IMR-90 (cell line): Measurements from ENCODE around the gene SOS1. TPM values are rescaled to one million over a fixed set of nuclear protein-coding genes. Genes with fewer than 3 reads are reported as not detected.

ENCODE experiments used
- ATAC-seq: fragments of 200-7000 bp; cut with Tn5 transposase; 2 replicates; pipeline ENCODE4 v1.9.1; 2020; ENCODE audit warnings: low read depth, mild to moderate bottlenecking, moderate library complexity
- BruUV-seq: library from RNA; stranded (reverse); fragments of 400-500 nt; replicated peaks from 2 replicates; lab custom pipeline; 2021; lab: Mats Ljungman, UMichigan
- CTCF ChIA-PET: fragments of 300-600 bp; formaldehyde crosslinking; extraction: SDS; loops from one replicate; lab custom pipeline; 2021; ENCODE audit warnings: antibody characterized with exemption; lab: Yijun Ruan, JAX
- POLR2A ChIA-PET: fragments of 300-600 bp; sonication (Branson Sonifier 250); formaldehyde crosslinking; loops from one replicate; lab custom pipeline; 2022; ENCODE audit warnings: antibody characterized with exemption; ENCODE audit not compliant: unreplicated experiment; lab: Charles Lee
- DNase-seq: peaks from one replicate; pipeline ENCODE4 v3.0.0; 2013
- H2AFZ ChIP-seq: replicated peaks from 2 replicates; pipeline ENCODE3; 2013; ENCODE audit warnings: low read length, mild to moderate bottlenecking; ENCODE audit not compliant: poor library complexity
- H2AK5ac ChIP-seq: 2 replicates; pipeline ENCODE4 v1.6.1; 2013; ENCODE audit warnings: low read depth, low read length, inconsistent platforms
- H2AK9ac ChIP-seq: replicated peaks from 2 replicates; pipeline ENCODE3; 2013; ENCODE audit warnings: mild to moderate bottlenecking, low read depth, low read length, moderate library complexity; ENCODE audit not compliant: poor library complexity
- H2BK120ac ChIP-seq: 2 replicates; pipeline ENCODE4 v1.6.1; 2013; ENCODE audit warnings: low read depth, low read length, inconsistent platforms
- H2BK15ac ChIP-seq: 3 replicates; pipeline ENCODE4 v1.6.1; 2013; ENCODE audit warnings: low read depth, low read length, inconsistent platforms
- H2BK20ac ChIP-seq: 2 replicates; pipeline ENCODE4 v1.6.1; 2013; ENCODE audit warnings: low read depth, mild to moderate bottlenecking, inconsistent platforms, low read length, moderate library complexity
- H2BK5ac ChIP-seq: 2 replicates; pipeline ENCODE4 v1.6.1; 2013; ENCODE audit warnings: mild to moderate bottlenecking, low read depth, low read length, inconsistent platforms; ENCODE audit not compliant: poor library complexity, severe bottlenecking
- H3K14ac ChIP-seq: replicated peaks from 2 replicates; pipeline ENCODE4 v1.6.1; 2013; ENCODE audit warnings: low read depth, low read length, inconsistent platforms
- H3K18ac ChIP-seq: 2 replicates; pipeline ENCODE4 v1.6.1; 2013; ENCODE audit warnings: low read depth, low read length, control low read depth
- H3K23ac ChIP-seq: 2 replicates; pipeline ENCODE4 v1.6.1; 2013; ENCODE audit warnings: low read depth, low read length, inconsistent platforms
- H3K27ac ChIP-seq: 2 replicates; pipeline ENCODE4 v1.5.1; 2013; ENCODE audit warnings: mild to moderate bottlenecking, control low read depth, low read length; ENCODE audit not compliant: insufficient read depth
- H3K27me3 ChIP-seq: 2 replicates; pipeline ENCODE4 v1.6.1; 2013; ENCODE audit warnings: low read length; ENCODE audit not compliant: control insufficient read depth, insufficient read depth
- H3K36me3 ChIP-seq: 2 replicates; pipeline ENCODE4 v1.6.1; 2013; ENCODE audit warnings: low read length, mixed read lengths; ENCODE audit not compliant: control insufficient read depth, insufficient read depth
- H3K4ac ChIP-seq: 2 replicates; pipeline ENCODE4 v1.6.1; 2013; ENCODE audit warnings: low read depth, low read length, inconsistent platforms
- H3K4me1 ChIP-seq: 2 replicates; pipeline ENCODE4 v1.6.1; 2013; ENCODE audit warnings: low read length, mixed read lengths; ENCODE audit not compliant: control insufficient read depth, insufficient read depth
- H3K4me2 ChIP-seq: 2 replicates; pipeline ENCODE4 v1.6.1; 2013; ENCODE audit warnings: low read depth, mild to moderate bottlenecking, control low read depth, low read length, moderate library complexity
- H3K4me3 ChIP-seq: 2 replicates; pipeline ENCODE4 v1.5.1; 2013; ENCODE audit warnings: low read depth, mild to moderate bottlenecking, control low read depth, low read length, moderate library complexity; ENCODE audit not compliant: insufficient read depth
- H3K56ac ChIP-seq: 2 replicates; pipeline ENCODE4 v1.6.1; 2013; ENCODE audit warnings: low read length, inconsistent platforms; ENCODE audit not compliant: insufficient read depth; ENCODE audit errors: extremely low read depth
- H3K79me1 ChIP-seq, 2 experiments: 2 replicates each; pipeline ENCODE4 v1.6.1; 2013; ENCODE audit warnings: low read length in 2 of 2, inconsistent platforms in 1 of 2, low read depth in 1 of 2
- H3K9ac ChIP-seq: 2 replicates; pipeline ENCODE4 v1.6.1; 2013; ENCODE audit warnings: low read depth, low read length, control low read depth
- H3K9me1 ChIP-seq: 2 replicates; pipeline ENCODE4 v1.6.1; 2013; ENCODE audit warnings: low read length, inconsistent platforms; ENCODE audit not compliant: insufficient read depth
- H3K9me3 ChIP-seq: 2 replicates; pipeline ENCODE4 v1.6.1; 2013; ENCODE audit warnings: low read length; ENCODE audit not compliant: control insufficient read depth, insufficient read depth
- H4K20me1 ChIP-seq: 2 replicates; pipeline ENCODE4 v1.6.1; 2013; ENCODE audit warnings: low read length, inconsistent platforms; ENCODE audit not compliant: insufficient read depth
- H4K5ac ChIP-seq: 2 replicates; pipeline ENCODE4 v1.6.1; 2013; ENCODE audit warnings: mild to moderate bottlenecking, low read depth, low read length, control low read depth
- H4K8ac ChIP-seq, 2 experiments: 2 replicates each; pipeline ENCODE4 v1.6.1; 2013; ENCODE audit warnings: low read depth in 2 of 2, low read length in 2 of 2, control low read depth in 1 of 2, inconsistent platforms in 1 of 2
- H4K91ac ChIP-seq: 2 replicates; pipeline ENCODE4 v1.6.1; 2013; ENCODE audit warnings: low read depth, low read length, inconsistent platforms; ENCODE audit not compliant: insufficient read depth
- BHLHE40 ChIP-seq: fragments of 150-350 bp; IDR thresholded peaks from 2 replicates; pipeline ENCODE4 v1.6.1; 2016; ENCODE audit warnings: mild to moderate bottlenecking, low read depth, low read length
- CEBPB ChIP-seq: IDR thresholded peaks from 2 replicates; pipeline ENCODE4 v1.6.1; 2012; ENCODE audit warnings: low read depth, low read length, improper control_type of control experiment
- CHD1 ChIP-seq: IDR thresholded peaks from 2 replicates; pipeline ENCODE4 v1.6.1; 2012; ENCODE audit warnings: low read depth, low read length, improper control_type of control experiment
- CTCF ChIP-seq: conservative IDR thresholded peaks from 2 replicates; pipeline ENCODE4 v1.5.1; 2012; ENCODE audit warnings: mild to moderate bottlenecking, low read depth, low read length, improper control_type of control experiment
- FOS ChIP-seq: fragments of 150-350 bp; IDR thresholded peaks from 2 replicates; pipeline ENCODE4 v1.6.1; 2016; ENCODE audit warnings: low read depth, low read length
- MAFK ChIP-seq: IDR thresholded peaks from 2 replicates; pipeline ENCODE4 v1.6.1; 2012; ENCODE audit warnings: low read depth, low read length, improper control_type of control experiment
- MAZ ChIP-seq: IDR thresholded peaks from 2 replicates; pipeline ENCODE4 v1.6.1; 2012; ENCODE audit warnings: low read depth, mild to moderate bottlenecking, low read length, improper control_type of control experiment, moderate library complexity, borderline replicate concordance
- MXI1 ChIP-seq: IDR thresholded peaks from 2 replicates; pipeline ENCODE4 v1.6.1; 2012; ENCODE audit warnings: low read depth, mild to moderate bottlenecking, low read length, moderate library complexity, borderline replicate concordance
- NFE2L2 ChIP-seq: fragments of 150-350 bp; IDR thresholded peaks from 2 replicates; pipeline ENCODE4 v1.6.1; 2016; ENCODE audit warnings: low read depth, mild to moderate bottlenecking, low read length
- POLR2A ChIP-seq: IDR thresholded peaks from 2 replicates; pipeline ENCODE4 v1.6.1; 2012; ENCODE audit warnings: mild to moderate bottlenecking, low read depth, low read length
- RAD21 ChIP-seq: IDR thresholded peaks from 2 replicates; pipeline ENCODE4 v1.6.1; 2012; ENCODE audit warnings: low read length, improper control_type of control experiment
- RCOR1 ChIP-seq: IDR thresholded peaks from 2 replicates; pipeline ENCODE4 v1.6.1; 2012; ENCODE audit warnings: mild to moderate bottlenecking, low read length, improper control_type of control experiment; ENCODE audit not compliant: insufficient replicate concordance
- RFX5 ChIP-seq: IDR thresholded peaks from 2 replicates; pipeline ENCODE4 v1.8.0; 2012; ENCODE audit warnings: low read depth, mild to moderate bottlenecking, low read length, moderate library complexity
- SMC3 ChIP-seq: fragments of 150-350 bp; IDR thresholded peaks from 2 replicates; pipeline ENCODE4 v1.6.1; 2016; ENCODE audit warnings: low read depth, mild to moderate bottlenecking, antibody characterized with exemption, low read length, moderate library complexity
- USF2 ChIP-seq: fragments of 150-350 bp; IDR thresholded peaks from 2 replicates; pipeline ENCODE4 v1.6.1; 2017; ENCODE audit warnings: mild to moderate bottlenecking, antibody characterized with exemption, low read length, low read depth
- WGBS, 2 experiments: methylation state at CpG; one replicate each; pipeline versions ENCODE4 v1.1.5 to v1.1.7; 2013; ENCODE audit warnings: missing lambda C conversion rate in 2 of 2; ENCODE audit not compliant: insufficient read length in 1 of 2; ENCODE audit errors: extremely low coverage in 2 of 2; 5-methylcytosine and 5-hydroxymethylcytosine counted together
- dilution Hi-C: fragments of 300-500 bp; cut with HindIII; formaldehyde crosslinking; loops from one replicate; pipeline ENCODE4 v1.14.3; 2018; ENCODE audit warnings: low sequenced_read_pairs; ENCODE audit not compliant: unreplicated experiment
- in situ Hi-C: fragments of 300-500 bp; cut with MboI; formaldehyde crosslinking; loops from 3 replicates; pipeline ENCODE4 v1.14.3; 2019; ENCODE audit warnings: low sequenced_read_pairs, inconsistent platforms, mixed read lengths
- intact Hi-C: fragments of 100-400 bp; cut with micrococcal nuclease; formaldehyde crosslinking; loops from 2 replicates; pipeline ENCODE4 v1.10.0; 2022
- polyA plus RNA-seq, 3 experiments: library from polyadenylated mRNA; depleted of rRNA; stranded (reverse); fragments of >200 nt; gene quantifications; 2 replicates each; pipeline ENCODE4 v1.2.3, GENCODE V29; 2012; ENCODE audit warnings: low replicate concordance in 1 of 3
- total RNA-seq: library from RNA; depleted of rRNA; stranded (reverse); fragments of >200 nt; gene quantifications from 2 replicates; pipeline ENCODE4 v1.2.3, GENCODE V29; 2012
- TF ChIP-seq, protein P1 (sequence below): fragments of 150-350 bp; IDR thresholded peaks from 2 replicates; pipeline ENCODE4 v1.6.1; 2016; ENCODE audit warnings: low read depth, mild to moderate bottlenecking, low read length, moderate library complexity, borderline replicate concordance

Gene SOS1
- total and polyA plus RNA-seq, 2 of the 4 experiments (the other 2 are of a cell fraction), result 8.2 to 11.2 TPM

DNA sequence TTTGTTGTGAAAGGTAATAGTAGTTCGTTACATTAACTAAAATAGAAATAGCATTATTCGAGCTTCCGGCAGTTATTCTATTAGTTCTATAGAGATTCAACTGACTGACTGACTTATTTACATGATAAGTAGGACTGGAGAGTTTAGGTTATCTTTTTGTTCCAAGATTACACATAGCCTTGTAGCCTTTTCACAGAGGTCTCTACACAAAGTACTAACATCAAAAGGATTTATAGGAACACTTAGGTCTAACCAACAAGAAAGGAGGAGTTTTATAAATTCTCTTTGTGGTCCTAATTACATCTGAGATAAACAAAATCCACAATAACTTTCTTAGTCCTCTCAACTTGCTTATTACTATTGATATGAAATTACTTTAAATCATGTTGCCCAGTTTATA, 62.8 kb downstream of the SOS1 start:
- Histone ChIP-seq H4K91ac (no peak overlapping the region), H2BK20ac (no peak overlapping the region), H3K9ac (no peak overlapping the region), H3K79me1 (peaks cover 5 to 9% of the 10 kb centered on the region in 2 experiments), H3K36me3 (peaks cover 2% of the 10 kb centered on the region; the same call in 1 of the 2 replicates), H2BK15ac (no peak overlapping the region), H3K9me3 (no peaks in the 10 kb centered on the region), H3K27me3 (no peaks in the 10 kb centered on the region), H3K4me1 (no peaks in the 10 kb centered on the region; the same call in 1 of the 2 replicates), H3K9me1 (no peaks in the 10 kb centered on the region), H2BK120ac (no peak overlapping the region), H4K8ac (no peak overlapping the region), H2AK9ac (no peak overlapping the region), H4K20me1 (peaks cover 5% of the 10 kb centered on the region; the same call in 1 of the 2 replicates), H3K4me2 (no peak overlapping the region), H4K5ac (no peak overlapping the region), H2AK5ac (no peak overlapping the region), H3K14ac (no peak overlapping the region), H2BK5ac (no peak overlapping the region), H3K23ac (no peak overlapping the region), H3K56ac (no peak overlapping the region), H3K4me3 (no peak overlapping the region), H3K4ac (no peak overlapping the region), H2AFZ (no peak overlapping the region), H3K27ac (no peak overlapping the region), H3K18ac (no peak overlapping the region)
- dilution Hi-C loops, result no loop called here
- WGBS, 2 experiments, result no CpG with 5 or more reads among the region's 3 CpGs
- no TSS peak for BruUV-seq
- intact Hi-C loops, result loop anchor here (2.0 kb wide), 1 partner anchor 61 kb away; no protein-coding TSS in a partner anchor
- ATAC-seq (no peak), DNase-seq (no peak)
- in situ Hi-C loops, result no loop called here
- CTCF ChIA-PET, result interaction anchor here (1.3 to 2.3 kb wide), 2 partner anchors 169 to 171 kb away, joined by 10 to 14 read pairs; no protein-coding TSS in a partner anchor
- TF ChIP-seq MAZ (no peak), NFE2L2 (no peak), USF2 (no peak), CHD1 (no peak), MAFK (no peak), RFX5 (no peak), POLR2A (no peak), FOS (no peak), RCOR1 (no peak), CTCF (no peak), BHLHE40 (no peak), MXI1 (no peak), CEBPB (no peak), RAD21 (no peak), SMC3 (no peak)
- TF ChIP-seq, protein P1, sequence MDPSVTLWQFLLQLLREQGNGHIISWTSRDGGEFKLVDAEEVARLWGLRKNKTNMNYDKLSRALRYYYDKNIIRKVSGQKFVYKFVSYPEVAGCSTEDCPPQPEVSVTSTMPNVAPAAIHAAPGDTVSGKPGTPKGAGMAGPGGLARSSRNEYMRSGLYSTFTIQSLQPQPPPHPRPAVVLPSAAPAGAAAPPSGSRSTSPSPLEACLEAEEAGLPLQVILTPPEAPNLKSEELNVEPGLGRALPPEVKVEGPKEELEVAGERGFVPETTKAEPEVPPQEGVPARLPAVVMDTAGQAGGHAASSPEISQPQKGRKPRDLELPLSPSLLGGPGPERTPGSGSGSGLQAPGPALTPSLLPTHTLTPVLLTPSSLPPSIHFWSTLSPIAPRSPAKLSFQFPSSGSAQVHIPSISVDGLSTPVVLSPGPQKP, result no peak
- POLR2A ChIA-PET, result no interaction called here
